D721Med (cell line): Measurements from ENCODE around the gene NFASC.

Experiments
- DNase-seq: peaks from one replicate; pipeline ENCODE4 v3.0.0; 2011; ENCODE audit warnings: low spot score; ENCODE audit not compliant: insufficient read length
- FAIRE-seq: peaks from 2 replicates; lab custom pipeline; 2011; peaks lifted over from hg19 to GRCh38; lab: Jason Lieb, UNC
- CTCF ChIP-seq: IDR thresholded peaks from 2 replicates; pipeline ENCODE4 v1.5.1; 2012; ENCODE audit warnings: mild to moderate bottlenecking, control low read depth; ENCODE audit not compliant: insufficient read depth; ENCODE audit errors: missing control alignments

NFASC gene

GRCh38 chr1:205028924-205029323 lies 158.3 kb downstream of the NFASC start:
- FAIRE-seq: no peak
- no peak for DNase-seq
- peak; percentile 77 for TF ChIP-seq CTCF

- no peak for FAIRE-seq
- TF ChIP-seq CTCF: no peak
- DNase-seq: no peak
Measured at GRCh38 chr1:205030241-205030640, 159.6 kb downstream of the NFASC start.

GRCh38 chr1:205030896-205031295 lies 160.2 kb downstream of the NFASC start:
- no peak for TF ChIP-seq CTCF
- DNase-seq (peak; percentile 94), FAIRE-seq (no peak)

- no peak for TF ChIP-seq CTCF
- FAIRE-seq (no peak), DNase-seq (no peak)
Measured at GRCh38 chr1:205032508-205032907, 161.8 kb downstream of the NFASC start.

GRCh38 chr1:205037539-205037938 lies 166.9 kb downstream of the NFASC start:
- DNase-seq (no peak), FAIRE-seq (no peak)
- no peak for TF ChIP-seq CTCF

- DNase-seq: no peak
- no peak for TF ChIP-seq CTCF
- no peak for FAIRE-seq
Measured at GRCh38 chr1:205038132-205038786, 167.6 kb downstream of the NFASC start.

GRCh38 chr1:205041001-205041715 lies 170.5 kb downstream of the NFASC start:
- no peak for FAIRE-seq
- TF ChIP-seq CTCF: no peak

More at GRCh38 chr1:205041001-205041715, 170.5 kb downstream of the NFASC start:
- DNase-seq: no peak
